ENCODE data around the gene HSP90B1.

HSP90B1 gene

DNA sequence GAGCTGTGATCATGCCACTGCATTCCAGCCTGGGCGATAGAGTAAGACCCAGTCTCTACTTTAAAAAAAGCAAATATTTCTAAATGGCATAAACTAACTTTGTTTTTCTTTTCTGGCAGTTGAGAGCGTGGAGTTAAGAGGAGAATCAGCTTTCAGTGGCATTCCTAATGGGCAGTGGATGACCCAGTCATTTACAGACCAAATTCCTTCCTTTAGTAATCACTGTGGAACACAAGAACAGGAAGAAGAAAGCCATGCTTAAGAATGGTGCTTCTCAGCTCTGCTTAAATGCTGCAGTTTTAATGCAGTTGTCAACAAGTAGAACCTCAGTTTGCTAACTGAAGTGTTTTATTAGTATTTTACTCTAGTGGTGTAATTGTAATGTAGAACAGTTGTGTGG, 56.6 kb downstream of the HSP90B1 start:
- DNase-seq = no peak

DNA sequence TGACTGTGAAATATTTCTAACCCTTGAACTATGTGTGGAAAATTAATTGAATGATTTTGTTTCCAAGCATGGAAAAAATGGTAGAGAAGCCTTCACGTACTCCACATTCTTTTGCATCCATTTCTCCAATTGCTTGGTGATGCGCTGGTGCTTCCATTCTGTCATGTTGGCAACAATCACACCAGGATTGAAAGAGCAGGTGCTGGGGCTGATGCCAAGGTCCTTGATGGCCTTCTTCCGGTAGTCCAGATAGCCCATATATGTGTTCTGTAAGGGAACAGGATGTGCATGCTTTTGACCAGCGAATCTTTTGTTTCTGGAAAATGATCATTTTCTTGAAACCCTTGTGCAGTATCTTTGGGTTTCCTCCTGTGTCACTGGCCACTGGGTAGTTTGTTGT, 64.0 kb downstream of the HSP90B1 start:
- DNase-seq = no peak

DNA sequence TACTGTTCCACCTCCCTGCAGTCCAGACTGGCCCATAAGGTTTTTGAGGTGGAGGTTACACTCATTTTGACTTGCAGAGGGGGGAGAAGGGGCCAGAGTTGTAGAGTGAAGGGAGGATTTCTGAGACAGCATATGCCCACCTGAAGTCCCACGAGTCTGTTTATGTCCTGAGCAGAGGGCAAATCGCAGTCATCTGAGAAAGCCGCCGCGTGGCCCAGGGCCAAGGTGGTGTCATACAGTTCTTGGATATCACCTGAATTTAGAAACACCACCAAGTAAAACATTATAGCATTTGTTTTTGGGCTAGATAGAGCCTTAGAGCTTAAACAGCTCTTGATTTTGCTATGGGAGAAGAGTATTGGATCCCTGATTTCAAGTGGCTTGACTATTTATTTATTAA, 66.4 kb downstream of the HSP90B1 start:
- no peak for DNase-seq

DNA sequence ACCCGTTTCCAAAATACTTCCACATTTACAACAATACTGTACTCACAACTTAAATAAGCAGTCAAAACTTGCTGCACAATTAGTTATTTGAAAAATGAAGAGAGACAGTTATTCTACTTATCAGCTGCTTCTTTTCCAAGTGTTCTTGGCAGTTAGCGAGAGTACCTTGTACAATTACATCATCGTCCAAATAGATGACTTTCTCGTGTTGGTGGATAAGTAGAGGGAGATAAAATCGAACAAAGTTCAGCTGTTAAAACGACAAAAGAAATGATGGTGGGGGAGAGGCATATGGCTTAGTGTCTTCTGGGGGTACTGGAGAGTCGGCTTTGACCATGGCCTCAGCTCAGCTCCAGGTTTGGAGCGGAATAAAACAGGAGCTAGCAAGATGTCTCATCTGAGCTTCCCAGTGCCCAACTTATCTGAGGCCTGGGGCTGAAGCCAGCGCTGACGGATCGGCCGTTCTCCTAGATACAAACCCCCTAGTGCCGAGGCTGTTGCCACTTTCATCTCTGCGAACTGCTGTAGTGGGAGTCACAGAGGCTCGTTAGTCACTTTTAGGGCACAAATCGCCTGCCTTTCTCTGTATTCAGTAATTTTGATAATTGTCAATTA, 67.2 kb downstream of the HSP90B1 start:
- DNase-seq = no peak

Data from activated gamma-delta T cell (primary cell).